Anterior cingulate cortex (tissue), 58 donors: ENCODE data around the gene HAPLN2.
"Not testable (repeated sequence)": the region's sequence is repeated elsewhere in the genome, so short reads cannot be mapped to it uniquely, and the experiment has no call there.

ENCODE experiments used
- DNase-seq, 58 donors: peaks; one replicate each; lab custom pipeline; 2025; lab: John Stamatoyannopoulos, UW

HAPLN2 gene

GRCh38 chr1:156615946-156616345 lies 3.3 kb upstream of the HAPLN2 start:
- DNase-seq, result peak in 6 of 58 donors; percentile 16 to 61 (median 48)

- DNase-seq, result peak in 48 of 58 donors; percentile 16 to 93 (median 67)
These were observed 2.8 kb upstream of the HAPLN2 start for GRCh38 chr1:156616463-156616862.

GRCh38 chr1:156619582-156619955 lies 354 bp downstream of the HAPLN2 start:
- no peak for DNase-seq

GRCh38 chr1:156622581-156623297 lies 3.5 kb downstream of the HAPLN2 start:
- DNase-seq, result no peak

- DNase-seq, result peak in 37 of 58 donors; percentile 17 to 68 (median 38)
These were observed 5.0 kb downstream of the HAPLN2 start for GRCh38 chr1:156623946-156624813.

GRCh38 chr1:156624814-156625435 lies 5.7 kb downstream of the HAPLN2 start:
- peak in 2 of 58 donors; percentile 34 to 42 for DNase-seq

GRCh38 chr1:156625436-156626078 lies 6.3 kb downstream of the HAPLN2 start:
- DNase-seq, result peak in 48 of 58 donors; percentile 14 to 83 (median 49)

GRCh38 chr1:156626079-156626438 lies 6.8 kb downstream of the HAPLN2 start:
- no peak for DNase-seq

GRCh38 chr1:156627313-156627880 lies 8.2 kb downstream of the HAPLN2 start:
- peak in 10 of 58 donors; percentile 4 to 39 (median 24) for DNase-seq

- DNase-seq, result no peak
These were observed 10.7 kb downstream of the HAPLN2 start for GRCh38 chr1:156629823-156630449.

- not testable (repeated sequence) for DNase-seq
These were observed 11.9 kb downstream of the HAPLN2 start for GRCh38 chr1:156631152-156631551.

GRCh38 chr1:156632355-156632754 lies 13.1 kb downstream of the HAPLN2 start:
- no peak for DNase-seq

GRCh38 chr1:156638189-156638985 lies 19.2 kb downstream of the HAPLN2 start:
- peak in 47 of 58 donors; percentile 23 to 78 (median 53) for DNase-seq

GRCh38 chr1:156639601-156640101 lies 20.4 kb downstream of the HAPLN2 start:
- DNase-seq, result peak in 1 of 58 donors; percentile 24

GRCh38 chr1:156640842-156641706 lies 21.9 kb downstream of the HAPLN2 start:
- DNase-seq, result peak in 55 of 58 donors; percentile 14 to 95 (median 74)

GRCh38 chr1:156641761-156642264 lies 22.6 kb downstream of the HAPLN2 start, which contains the start of gene BCAN:
Gene BCAN (plus strand): TSS chr1:156642117. CDS start chr1:156646055, 3,938 bp downstream.
- peak in 54 of 58 donors; percentile 22 to 86 (median 71) for DNase-seq
